HCT116 (cell line): ENCODE measurements around the gene TAF3. TPM values are rescaled to one million over a fixed set of nuclear protein-coding genes. Genes with fewer than 3 reads are reported as not detected.
A peak's percentile ranks its signal among the peaks of the same experiment; 100 is the strongest.

Source experiments
- ATAC-seq: fragments of 200-7000 bp; cut with Tn5 transposase; 2 replicates; pipeline ENCODE4 v1.9.1; 2020; ENCODE audit warnings: mild to moderate bottlenecking, moderate library complexity
- BruUV-seq: library from RNA; stranded (reverse); fragments of 400-500 nt; replicated peaks from 2 replicates; lab custom pipeline; 2021; lab: Mats Ljungman, UMichigan
- CTCF ChIA-PET: fragments of 300-600 bp; sonication (Branson Sonifier 250); formaldehyde crosslinking; loops from one replicate; lab custom pipeline; 2021; ENCODE audit warnings: antibody characterized with exemption; lab: Charles Lee
- POLR2A ChIA-PET: fragments of 300-600, 350-600 bp; sonication (Branson Sonifier 250); formaldehyde crosslinking; loops from one replicate; lab custom pipeline; 2021; ENCODE audit warnings: antibody characterized with exemption; lab: Charles Lee
- RAD21 ChIA-PET, 2 experiments: fragments of 300-600 bp; sonication (Branson Sonifier 250); formaldehyde crosslinking; loops; one replicate each; lab custom pipeline; 2023; ENCODE audit warnings: low total read pairs in 2 of 2; ENCODE audit not compliant: uncharacterized antibody in 2 of 2, unreplicated experiment in 2 of 2, low non-redundant PET in 1 of 2; lab: Charles Lee
- DNase-seq: peaks from one replicate; pipeline ENCODE4 v3.0.0-alpha.2; 2010; ENCODE audit warnings: low read depth, low spot score
- H2AFZ ChIP-seq: fragments of 200-600 bp; shearing (Covaris generic), sonication (generic); 2 replicates; pipeline ENCODE4 v1.6.1; 2017; ENCODE audit warnings: low read depth, mixed run types, mixed read lengths, antibody characterized with exemption, low read length; ENCODE audit not compliant: poor library complexity, severe bottlenecking
- H3K27ac ChIP-seq: 2 replicates; pipeline ENCODE4 v1.5.1; 2012; ENCODE audit warnings: low read depth, low read length
- H3K27me3 ChIP-seq: fragments of 200-600 bp; sonication (generic); 2 replicates; pipeline ENCODE4 v1.6.1; 2016; ENCODE audit warnings: mixed run types, low read length, mixed read lengths; ENCODE audit not compliant: insufficient read depth
- H3K36me3 ChIP-seq, 2 experiments: fragments of 200-500 bp in 1 of 2; fragments of 200-600 bp in 1 of 2; sonication (Bioruptor generic) in 1 of 2; sonication (generic) in 1 of 2; 2 replicates each; pipeline versions ENCODE4 v1.5.1 to v1.6.1; 2014 to 2016; ENCODE audit warnings: low read length in 2 of 2, inconsistent platforms in 1 of 2, mixed read lengths in 1 of 2, mixed run types in 1 of 2; ENCODE audit not compliant: insufficient read depth in 2 of 2, control insufficient read depth in 1 of 2
- H3K4me1 ChIP-seq, 2 experiments: fragments of 200-600 bp in 1 of 2; sonication (generic) in 1 of 2; 2 replicates each; pipeline versions ENCODE4 v1.5.1 to v1.6.1; 2012 to 2017; ENCODE audit warnings: low read length in 2 of 2, inconsistent platforms in 1 of 2, mild to moderate bottlenecking in 1 of 2, mixed read lengths in 1 of 2, mixed run types in 1 of 2, moderate library complexity in 1 of 2; ENCODE audit not compliant: insufficient read depth in 2 of 2, control insufficient read depth in 1 of 2
- H3K4me2 ChIP-seq: fragments of 200-600 bp; sonication (generic); 2 replicates; pipeline ENCODE4 v1.6.1; 2017; ENCODE audit warnings: mixed run types, low read length, mixed read lengths
- H3K4me3 ChIP-seq, 2 experiments: fragments of 200-600 bp in 1 of 2; sonication (generic) in 1 of 2; replicated peaks in 1 of 2; 2 replicates each; pipeline ENCODE4 v1.5.1; 2011 to 2016; ENCODE audit warnings: low read length in 2 of 2, control low read depth in 1 of 2, low read depth in 1 of 2, mild to moderate bottlenecking in 1 of 2, mixed read lengths in 1 of 2, mixed run types in 1 of 2
- H3K79me2 ChIP-seq: fragments of 200-600 bp; sonication (generic); 2 replicates; pipeline ENCODE4 v1.6.1; 2017; ENCODE audit warnings: mild to moderate bottlenecking, mixed run types, low read length, moderate library complexity, mixed read lengths; ENCODE audit not compliant: insufficient read depth
- H3K9ac ChIP-seq: fragments of 200-600 bp; sonication (generic); 2 replicates; pipeline ENCODE4 v1.6.1; 2016; ENCODE audit warnings: low read length, mixed read lengths
- H3K9me2 ChIP-seq: fragments of 200-600 bp; sonication (generic), shearing (Covaris generic); 2 replicates; pipeline ENCODE4 v1.6.1; 2017; ENCODE audit warnings: mixed run types, mild to moderate bottlenecking, moderate library complexity; ENCODE audit not compliant: insufficient read depth
- H3K9me3 ChIP-seq, 2 experiments: fragments of 200-500 bp in 1 of 2; fragments of 200-600 bp in 1 of 2; sonication (Bioruptor generic) in 1 of 2; sonication (generic) in 1 of 2; 2 replicates each; pipeline ENCODE4 v1.6.1; 2014 to 2017; ENCODE audit warnings: low read length in 2 of 2, mixed read lengths in 2 of 2, inconsistent platforms in 1 of 2, low read depth in 1 of 2, mild to moderate bottlenecking in 1 of 2, mixed run types in 1 of 2, moderate library complexity in 1 of 2; ENCODE audit not compliant: control insufficient read depth in 1 of 2, insufficient read depth in 1 of 2
- H4K20me1 ChIP-seq: fragments of 200-600 bp; sonication (generic), shearing (Covaris generic); 2 replicates; pipeline ENCODE4 v1.6.1; 2017; ENCODE audit warnings: mixed run types, mild to moderate bottlenecking, moderate library complexity; ENCODE audit not compliant: insufficient read depth
- CBX3 ChIP-seq: IDR thresholded peaks from 2 replicates; pipeline ENCODE4 v1.6.1; 2012; ENCODE audit warnings: low read depth
- CEBPB ChIP-seq: IDR thresholded peaks from 2 replicates; pipeline ENCODE4 v1.6.1; 2012; ENCODE audit warnings: low read depth
- ELF1 ChIP-seq: IDR thresholded peaks from 2 replicates; pipeline ENCODE4 v1.6.1; 2012; ENCODE audit warnings: low read depth, borderline replicate concordance
- EZH2 ChIP-seq: fragments of 200-600 bp; sonication (generic); IDR thresholded peaks from 2 replicates; pipeline ENCODE4 v1.6.1; 2017; ENCODE audit warnings: antibody characterized with exemption, mixed run types
- FOSL1 ChIP-seq: IDR thresholded peaks from 2 replicates; pipeline ENCODE4 v1.6.1; 2012; ENCODE audit warnings: low read depth
- POLR2A ChIP-seq: IDR thresholded peaks from 2 replicates; pipeline ENCODE4 v1.7.0; 2011; ENCODE audit warnings: borderline replicate concordance; ENCODE audit not compliant: insufficient read depth, insufficient read length; ENCODE audit errors: extremely low read depth
- POLR2AphosphoS5 ChIP-seq: IDR thresholded peaks from 2 replicates; pipeline ENCODE4 v1.6.1; 2011; ENCODE audit warnings: mild to moderate bottlenecking, low read depth, low read length, moderate library complexity
- SIN3A ChIP-seq: IDR thresholded peaks from 2 replicates; pipeline ENCODE4 v1.6.1; 2012; ENCODE audit warnings: low read depth
- SP1 ChIP-seq: IDR thresholded peaks from 2 replicates; pipeline ENCODE4 v1.6.1; 2012; ENCODE audit warnings: low read depth
- YY1 ChIP-seq: IDR thresholded peaks from 2 replicates; pipeline ENCODE4 v1.6.1; 2011; ENCODE audit warnings: low read length, low read depth, moderate library complexity, mild to moderate bottlenecking; ENCODE audit not compliant: insufficient replicate concordance; ENCODE audit errors: extremely low read depth
- ZFX ChIP-seq: fragments of 450-650 bp; IDR thresholded peaks from 2 replicates; pipeline ENCODE4 v1.6.1; 2017
- ZNF274 ChIP-seq: fragments of 200-500 bp; sonication (Bioruptor generic); IDR thresholded peaks from 2 replicates; pipeline ENCODE4 v1.6.1; 2014; ENCODE audit warnings: mild to moderate bottlenecking, low read depth, low read length, inconsistent platforms
- intact Hi-C: fragments of 100-400 bp; cut with micrococcal nuclease; formaldehyde crosslinking; loops from 2 replicates; pipeline ENCODE4 v1.10.0; 2022
- total RNA-seq: library from RNA; stranded (reverse); gene quantifications from one replicate; pipeline ENCODE4 v1.2.1, GENCODE V29; 2021; ENCODE audit not compliant: unreplicated experiment
- TF ChIP-seq, protein P1 (sequence below): IDR thresholded peaks from 2 replicates; pipeline ENCODE4 v1.6.1; 2012; ENCODE audit warnings: low read depth
- TF ChIP-seq, protein P2 (sequence below): IDR thresholded peaks from 2 replicates; pipeline ENCODE4 v1.6.1; 2012
- TF ChIP-seq, protein P3 (sequence below), 3 experiments: fragments of 200-600 bp in 1 of 3; sonication (generic) in 1 of 3; IDR thresholded peaks in 2 of 3; conservative IDR thresholded peaks in 1 of 3; 2 replicates each; pipeline ENCODE4 v1.5.1; 2012 to 2017; ENCODE audit warnings: low read depth in 2 of 3, low read length in 2 of 3, antibody characterized with exemption in 1 of 3, borderline replicate concordance in 1 of 3, control low read depth in 1 of 3, mild to moderate bottlenecking in 1 of 3, mixed read lengths in 1 of 3, mixed run types in 1 of 3, moderate library complexity in 1 of 3; ENCODE audit not compliant: insufficient read depth in 1 of 3
- TF ChIP-seq, protein P4 (sequence below): IDR thresholded peaks from 2 replicates; pipeline ENCODE4 v1.6.1; 2011; ENCODE audit warnings: mild to moderate bottlenecking, low read length, moderate library complexity; ENCODE audit not compliant: insufficient replicate concordance; ENCODE audit errors: extremely low read depth

Gene TAF3
- total RNA-seq, 1 experiment from 2014 or later, result 8.0 TPM

DNA sequence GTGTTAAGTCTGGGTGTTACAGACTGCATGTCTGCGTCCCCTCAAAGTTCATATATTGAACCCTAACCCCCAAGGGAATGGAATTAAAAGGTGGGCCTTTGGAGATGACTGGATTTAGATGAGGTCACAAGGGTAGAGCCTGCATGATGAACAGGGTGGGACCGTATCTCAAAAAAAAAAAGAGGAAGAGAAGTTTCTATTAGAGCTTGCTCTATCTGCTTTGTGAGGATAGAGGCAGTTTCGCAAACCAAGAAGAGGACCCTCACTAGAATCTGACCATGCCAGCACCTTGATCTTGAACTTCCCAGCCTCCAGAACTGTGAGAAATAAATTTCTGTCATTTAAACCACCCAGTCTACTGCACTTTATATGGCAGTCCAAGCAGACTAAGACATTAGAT, 31.9 kb upstream of the TAF3 start (continued):
- TF ChIP-seq, protein P1, sequence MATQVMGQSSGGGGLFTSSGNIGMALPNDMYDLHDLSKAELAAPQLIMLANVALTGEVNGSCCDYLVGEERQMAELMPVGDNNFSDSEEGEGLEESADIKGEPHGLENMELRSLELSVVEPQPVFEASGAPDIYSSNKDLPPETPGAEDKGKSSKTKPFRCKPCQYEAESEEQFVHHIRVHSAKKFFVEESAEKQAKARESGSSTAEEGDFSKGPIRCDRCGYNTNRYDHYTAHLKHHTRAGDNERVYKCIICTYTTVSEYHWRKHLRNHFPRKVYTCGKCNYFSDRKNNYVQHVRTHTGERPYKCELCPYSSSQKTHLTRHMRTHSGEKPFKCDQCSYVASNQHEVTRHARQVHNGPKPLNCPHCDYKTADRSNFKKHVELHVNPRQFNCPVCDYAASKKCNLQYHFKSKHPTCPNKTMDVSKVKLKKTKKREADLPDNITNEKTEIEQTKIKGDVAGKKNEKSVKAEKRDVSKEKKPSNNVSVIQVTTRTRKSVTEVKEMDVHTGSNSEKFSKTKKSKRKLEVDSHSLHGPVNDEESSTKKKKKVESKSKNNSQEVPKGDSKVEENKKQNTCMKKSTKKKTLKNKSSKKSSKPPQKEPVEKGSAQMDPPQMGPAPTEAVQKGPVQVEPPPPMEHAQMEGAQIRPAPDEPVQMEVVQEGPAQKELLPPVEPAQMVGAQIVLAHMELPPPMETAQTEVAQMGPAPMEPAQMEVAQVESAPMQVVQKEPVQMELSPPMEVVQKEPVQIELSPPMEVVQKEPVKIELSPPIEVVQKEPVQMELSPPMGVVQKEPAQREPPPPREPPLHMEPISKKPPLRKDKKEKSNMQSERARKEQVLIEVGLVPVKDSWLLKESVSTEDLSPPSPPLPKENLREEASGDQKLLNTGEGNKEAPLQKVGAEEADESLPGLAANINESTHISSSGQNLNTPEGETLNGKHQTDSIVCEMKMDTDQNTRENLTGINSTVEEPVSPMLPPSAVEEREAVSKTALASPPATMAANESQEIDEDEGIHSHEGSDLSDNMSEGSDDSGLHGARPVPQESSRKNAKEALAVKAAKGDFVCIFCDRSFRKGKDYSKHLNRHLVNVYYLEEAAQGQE, result no peak
- TF ChIP-seq ZNF274 (no peak), POLR2AphosphoS5 (no peak), EZH2 (no peak), CEBPB (no peak), YY1 (no peak)
- TF ChIP-seq, all 23 proteins: peak for 0

DNA sequence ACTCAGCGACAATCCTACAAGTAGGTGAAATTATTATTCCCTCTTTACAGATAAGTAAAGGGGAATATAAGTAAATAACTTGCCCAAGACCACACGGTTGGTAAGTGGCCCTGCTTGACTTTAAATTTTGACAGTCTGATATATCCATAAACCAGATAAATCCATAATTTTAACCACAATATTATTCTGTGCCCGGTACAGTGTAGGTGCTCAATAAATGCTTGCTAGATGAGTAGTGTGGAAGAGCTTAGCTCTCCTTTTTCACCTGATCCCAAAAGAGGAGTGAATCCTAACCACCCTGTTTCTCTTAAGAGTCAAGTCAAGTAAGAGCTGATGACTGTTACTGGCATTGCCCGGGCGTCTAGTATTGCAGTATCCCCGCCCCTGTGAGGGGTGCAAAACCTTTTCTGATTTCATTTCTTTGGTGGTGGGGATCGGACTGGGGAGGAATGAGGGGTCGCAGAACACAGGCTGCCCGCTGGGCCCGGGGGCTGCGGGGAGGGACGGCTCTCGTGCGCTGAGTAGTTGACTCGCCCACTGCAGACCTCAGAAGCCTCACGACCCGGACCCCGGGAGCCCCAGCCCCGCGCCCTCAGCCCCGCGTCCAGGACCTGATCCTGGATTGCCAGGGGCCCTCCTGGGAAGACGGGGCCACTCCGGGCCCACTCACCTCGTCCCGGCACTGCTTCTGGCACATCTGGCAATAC, 31.0 kb upstream of the TAF3 start:
- intact Hi-C loops, result loop anchor here (5.0 kb wide), 1 partner anchor 1810 kb away; the partner anchor contains the start of gene IL15RA
- Histone ChIP-seq H3K79me2 (peaks cover 99% of the 10 kb centered on the region), H3K9ac (peak overlapping the region; percentile 88), H3K36me3 (peaks cover 0 to 5% of the 10 kb centered on the region in 2 experiments; a peak in 1 of 4 replicates), H3K4me2 (peak overlapping the region; percentile 87), H3K9me2 (no peaks in the 10 kb centered on the region), H4K20me1 (peaks cover 9% of the 10 kb centered on the region), H3K4me1 (peaks cover 12 to 26% of the 10 kb centered on the region in 2 experiments; a peak in 3 of 4 replicates), H3K27ac (peak overlapping the region; percentile 75; the same call in 1 of the 2 replicates), H3K4me3 (peak overlapping the region; percentile 90 to 92), H3K27me3 (no peaks in the 10 kb centered on the region), H3K9me3 (no peaks in the 10 kb centered on the region), H2AFZ (no peak overlapping the region)
- ChIA-PET CTCF (no interaction called here), POLR2A (interaction anchor here (1.0 to 1.1 kb wide), 3 partner anchors 11 to 41 kb away, joined by 3 to 5 read pairs (median 3); partner anchors contain the start of gene TAF3), RAD21 (no interaction called here)
- ATAC-seq, result peak; percentile 30
- no peak for DNase-seq
- TSS peak; percentile 72 for BruUV-seq
- TF ChIP-seq, protein P2, sequence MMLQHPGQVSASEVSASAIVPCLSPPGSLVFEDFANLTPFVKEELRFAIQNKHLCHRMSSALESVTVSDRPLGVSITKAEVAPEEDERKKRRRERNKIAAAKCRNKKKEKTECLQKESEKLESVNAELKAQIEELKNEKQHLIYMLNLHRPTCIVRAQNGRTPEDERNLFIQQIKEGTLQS, result no peak
- TF ChIP-seq SP1, result no peak
- no peak for TF ChIP-seq YY1
- TF ChIP-seq ZNF274, result no peak
- TF ChIP-seq, protein P3, sequence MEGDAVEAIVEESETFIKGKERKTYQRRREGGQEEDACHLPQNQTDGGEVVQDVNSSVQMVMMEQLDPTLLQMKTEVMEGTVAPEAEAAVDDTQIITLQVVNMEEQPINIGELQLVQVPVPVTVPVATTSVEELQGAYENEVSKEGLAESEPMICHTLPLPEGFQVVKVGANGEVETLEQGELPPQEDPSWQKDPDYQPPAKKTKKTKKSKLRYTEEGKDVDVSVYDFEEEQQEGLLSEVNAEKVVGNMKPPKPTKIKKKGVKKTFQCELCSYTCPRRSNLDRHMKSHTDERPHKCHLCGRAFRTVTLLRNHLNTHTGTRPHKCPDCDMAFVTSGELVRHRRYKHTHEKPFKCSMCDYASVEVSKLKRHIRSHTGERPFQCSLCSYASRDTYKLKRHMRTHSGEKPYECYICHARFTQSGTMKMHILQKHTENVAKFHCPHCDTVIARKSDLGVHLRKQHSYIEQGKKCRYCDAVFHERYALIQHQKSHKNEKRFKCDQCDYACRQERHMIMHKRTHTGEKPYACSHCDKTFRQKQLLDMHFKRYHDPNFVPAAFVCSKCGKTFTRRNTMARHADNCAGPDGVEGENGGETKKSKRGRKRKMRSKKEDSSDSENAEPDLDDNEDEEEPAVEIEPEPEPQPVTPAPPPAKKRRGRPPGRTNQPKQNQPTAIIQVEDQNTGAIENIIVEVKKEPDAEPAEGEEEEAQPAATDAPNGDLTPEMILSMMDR (IDR thresholded peaks at IDR 0.05 in 2 of 3, conservative IDR thresholded peaks at IDR 0.05 in 1 of 3; ENCODE audit: borderline replicate concordance in 1 of 3, insufficient read depth in 1 of 3, low read depth in 2 of 3, low read length in 2 of 3), result no peak
- TF ChIP-seq POLR2AphosphoS5, result no peak
- no peak for TF ChIP-seq SIN3A
- TF ChIP-seq, protein P4, sequence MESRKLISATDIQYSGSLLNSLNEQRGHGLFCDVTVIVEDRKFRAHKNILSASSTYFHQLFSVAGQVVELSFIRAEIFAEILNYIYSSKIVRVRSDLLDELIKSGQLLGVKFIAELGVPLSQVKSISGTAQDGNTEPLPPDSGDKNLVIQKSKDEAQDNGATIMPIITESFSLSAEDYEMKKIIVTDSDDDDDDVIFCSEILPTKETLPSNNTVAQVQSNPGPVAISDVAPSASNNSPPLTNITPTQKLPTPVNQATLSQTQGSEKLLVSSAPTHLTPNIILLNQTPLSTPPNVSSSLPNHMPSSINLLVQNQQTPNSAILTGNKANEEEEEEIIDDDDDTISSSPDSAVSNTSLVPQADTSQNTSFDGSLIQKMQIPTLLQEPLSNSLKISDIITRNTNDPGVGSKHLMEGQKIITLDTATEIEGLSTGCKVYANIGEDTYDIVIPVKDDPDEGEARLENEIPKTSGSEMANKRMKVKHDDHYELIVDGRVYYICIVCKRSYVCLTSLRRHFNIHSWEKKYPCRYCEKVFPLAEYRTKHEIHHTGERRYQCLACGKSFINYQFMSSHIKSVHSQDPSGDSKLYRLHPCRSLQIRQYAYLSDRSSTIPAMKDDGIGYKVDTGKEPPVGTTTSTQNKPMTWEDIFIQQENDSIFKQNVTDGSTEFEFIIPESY, result no peak
- no peak for TF ChIP-seq CBX3
- TF ChIP-seq FOSL1, result no peak
- TF ChIP-seq EZH2, result no peak
- TF ChIP-seq ZFX, result no peak
- no peak for TF ChIP-seq POLR2A
- TF ChIP-seq ELF1, result no peak
